AG04450 (cell line): Measurements from ENCODE around the gene JAM3. TPM values are rescaled to one million over a fixed set of nuclear protein-coding genes. Genes with fewer than 3 reads are reported as not detected.
"Not testable (repeated sequence)": the region's sequence is repeated elsewhere in the genome, so short reads cannot be mapped to it uniquely, and the experiment has no call there.

ENCODE experiments used
- CTCF ChIA-PET: fragments of 300-600, 350-600 bp; formaldehyde crosslinking; extraction: SDS; loops from one replicate; lab custom pipeline; 2022; ENCODE audit warnings: antibody characterized with exemption, inconsistent platforms; lab: Charles Lee
- POLR2A ChIA-PET: fragments of 350-600 bp; formaldehyde crosslinking; extraction: SDS; loops from one replicate; lab custom pipeline; 2021; ENCODE audit warnings: antibody characterized with exemption, inconsistent platforms; lab: Yijun Ruan, JAX
- DNase-seq: peaks from one replicate; pipeline ENCODE4 v3.0.0-alpha.2; 2011; ENCODE audit warnings: low read depth, low spot score
- H3K27ac ChIP-seq: one replicate; pipeline ENCODE4 v1.5.1; 2012; ENCODE audit warnings: low read depth, low read length, control low read depth
- H3K27me3 ChIP-seq: one replicate; pipeline ENCODE4 v1.6.0; 2012; ENCODE audit warnings: low read length; ENCODE audit not compliant: control insufficient read depth, insufficient read depth
- H3K4me3 ChIP-seq: 2 replicates; pipeline ENCODE4 v1.5.1; 2011; ENCODE audit warnings: mild to moderate bottlenecking, low read depth, low read length, control low read depth
- H3K9me3 ChIP-seq: 2 replicates; pipeline ENCODE4 v1.5.1; 2012; ENCODE audit warnings: low read length; ENCODE audit not compliant: control insufficient read depth, insufficient read depth
- polyA plus RNA-seq: library from polyadenylated mRNA; depleted of rRNA; stranded (reverse); fragments of >200 nt; gene quantifications from 2 replicates; pipeline ENCODE4 v1.2.3, GENCODE V29; 2011
- TF ChIP-seq, protein P1 (sequence below): IDR thresholded peaks from 2 replicates; pipeline ENCODE4 v1.5.1; 2011; ENCODE audit warnings: low read depth, low read length, control low read depth, inconsistent platforms

JAM3 gene
- polyA plus RNA-seq, 1 experiment = 79.6 TPM

DNA sequence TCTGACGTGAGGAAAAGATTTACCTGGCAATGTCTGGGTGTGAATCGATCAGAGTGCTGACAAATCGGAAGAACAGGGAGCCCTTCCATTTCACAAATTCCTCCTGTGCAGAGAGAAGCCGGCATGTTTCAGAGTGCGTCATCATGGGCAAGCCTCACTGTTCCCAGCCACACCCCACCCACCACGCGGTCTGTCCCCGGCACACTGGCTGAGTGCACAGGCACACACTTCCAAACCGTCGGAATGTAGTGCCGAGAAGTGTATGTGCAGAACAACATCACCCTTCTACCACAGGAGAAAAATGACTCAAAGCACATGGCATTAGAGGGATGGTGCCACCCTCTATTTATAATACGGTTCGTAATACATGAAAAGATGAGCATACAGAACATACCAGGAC is 107.4 kb downstream of the JAM3 start:
- no peak for DNase-seq
- Histone ChIP-seq H3K27ac (no peak overlapping the region), H3K9me3 (no peaks in the 10 kb centered on the region), H3K4me3 (no peak overlapping the region), H3K27me3 (no peaks in the 10 kb centered on the region)
- ChIA-PET POLR2A (no interaction called here), CTCF (no interaction called here)
- TF ChIP-seq, protein P1, sequence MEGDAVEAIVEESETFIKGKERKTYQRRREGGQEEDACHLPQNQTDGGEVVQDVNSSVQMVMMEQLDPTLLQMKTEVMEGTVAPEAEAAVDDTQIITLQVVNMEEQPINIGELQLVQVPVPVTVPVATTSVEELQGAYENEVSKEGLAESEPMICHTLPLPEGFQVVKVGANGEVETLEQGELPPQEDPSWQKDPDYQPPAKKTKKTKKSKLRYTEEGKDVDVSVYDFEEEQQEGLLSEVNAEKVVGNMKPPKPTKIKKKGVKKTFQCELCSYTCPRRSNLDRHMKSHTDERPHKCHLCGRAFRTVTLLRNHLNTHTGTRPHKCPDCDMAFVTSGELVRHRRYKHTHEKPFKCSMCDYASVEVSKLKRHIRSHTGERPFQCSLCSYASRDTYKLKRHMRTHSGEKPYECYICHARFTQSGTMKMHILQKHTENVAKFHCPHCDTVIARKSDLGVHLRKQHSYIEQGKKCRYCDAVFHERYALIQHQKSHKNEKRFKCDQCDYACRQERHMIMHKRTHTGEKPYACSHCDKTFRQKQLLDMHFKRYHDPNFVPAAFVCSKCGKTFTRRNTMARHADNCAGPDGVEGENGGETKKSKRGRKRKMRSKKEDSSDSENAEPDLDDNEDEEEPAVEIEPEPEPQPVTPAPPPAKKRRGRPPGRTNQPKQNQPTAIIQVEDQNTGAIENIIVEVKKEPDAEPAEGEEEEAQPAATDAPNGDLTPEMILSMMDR = no peak

DNA sequence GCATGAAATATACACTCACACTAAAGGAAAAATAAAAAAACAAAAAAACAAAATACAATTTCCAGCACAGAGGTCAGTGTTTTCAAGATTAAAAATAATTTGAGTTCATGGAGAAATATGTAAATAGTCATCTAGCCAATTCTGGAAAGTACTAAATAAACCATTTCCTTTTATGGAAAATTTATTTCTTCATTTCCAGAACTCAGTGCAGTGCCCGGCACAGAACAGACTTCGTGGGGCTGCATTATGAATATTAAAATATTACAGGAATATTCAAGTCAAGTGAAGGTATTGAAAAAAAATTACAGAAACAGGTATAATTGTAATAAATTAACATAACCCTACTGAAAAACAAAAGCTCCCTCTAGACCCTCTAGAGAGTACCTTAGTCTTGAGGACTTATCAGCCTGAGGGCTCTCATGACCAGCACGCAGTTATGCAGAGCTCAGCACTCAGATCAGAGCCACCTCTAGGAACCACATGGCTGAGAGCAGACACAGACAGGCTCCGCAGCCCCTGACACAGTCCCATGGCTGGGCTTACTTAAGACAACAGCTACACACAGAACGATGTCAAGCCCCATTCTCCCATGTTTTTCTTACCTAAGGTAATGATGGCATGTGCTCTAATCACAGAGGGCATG is 109.3 kb downstream of the JAM3 start:
- Histone ChIP-seq H3K9me3 (no peaks in the 10 kb centered on the region), H3K4me3 (no peak overlapping the region), H3K27me3 (no peaks in the 10 kb centered on the region), H3K27ac (no peak overlapping the region)
- DNase-seq = no peak
- POLR2A ChIA-PET = no interaction called here
- TF ChIP-seq, protein P1 = no peak
- CTCF ChIA-PET = no interaction called here

DNA sequence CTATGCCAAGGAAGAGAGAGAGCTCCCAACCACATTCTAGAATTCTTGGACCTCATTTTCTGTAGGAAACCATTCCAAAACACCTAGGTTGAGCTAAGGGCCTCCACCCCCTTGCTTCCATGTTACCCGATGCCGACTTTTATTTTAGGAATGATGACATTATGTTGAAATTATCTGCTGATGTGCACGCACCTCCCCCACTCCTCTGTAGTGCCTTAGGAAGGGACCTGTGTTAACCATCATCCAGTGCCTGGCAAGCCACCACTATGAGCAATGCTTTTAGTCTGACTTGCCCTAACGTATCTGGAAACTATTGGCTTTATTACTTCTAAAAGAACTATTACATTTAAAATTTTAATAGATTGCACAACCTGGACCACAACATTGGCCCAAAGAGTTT is 112.8 kb downstream of the JAM3 start:
- Histone ChIP-seq H3K27me3 (no peaks in the 10 kb centered on the region), H3K4me3 (no peak overlapping the region), H3K27ac (no peak overlapping the region), H3K9me3 (no peaks in the 10 kb centered on the region)
- TF ChIP-seq, protein P1 = no peak
- POLR2A ChIA-PET = no interaction called here
- DNase-seq = no peak
- CTCF ChIA-PET = no interaction called here

DNA sequence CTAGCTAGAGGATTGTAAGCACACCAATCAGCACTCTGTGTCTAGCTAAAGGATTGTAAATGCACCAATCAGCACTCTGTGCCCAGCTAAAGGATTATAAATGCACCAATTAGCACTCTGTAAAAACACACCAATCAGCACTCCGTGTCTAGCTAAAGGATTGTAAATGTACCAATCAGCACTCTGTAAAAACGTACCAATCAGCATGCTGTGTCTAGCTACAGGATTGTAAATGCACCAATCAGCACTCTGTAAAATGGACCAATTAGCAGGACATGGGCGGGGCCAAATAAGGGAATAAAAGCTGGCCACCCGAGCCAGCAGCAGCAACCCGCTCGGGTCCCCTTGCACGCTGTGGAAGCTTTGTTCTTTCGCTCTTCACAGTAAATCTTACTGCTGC is 119.2 kb downstream of the JAM3 start:
- H3K4me3 ChIP-seq, DNase-seq, H3K27ac ChIP-seq, CTCF ChIA-PET, POLR2A ChIA-PET, H3K9me3 ChIP-seq, H3K27me3 ChIP-seq: not testable (repeated sequence)

DNA sequence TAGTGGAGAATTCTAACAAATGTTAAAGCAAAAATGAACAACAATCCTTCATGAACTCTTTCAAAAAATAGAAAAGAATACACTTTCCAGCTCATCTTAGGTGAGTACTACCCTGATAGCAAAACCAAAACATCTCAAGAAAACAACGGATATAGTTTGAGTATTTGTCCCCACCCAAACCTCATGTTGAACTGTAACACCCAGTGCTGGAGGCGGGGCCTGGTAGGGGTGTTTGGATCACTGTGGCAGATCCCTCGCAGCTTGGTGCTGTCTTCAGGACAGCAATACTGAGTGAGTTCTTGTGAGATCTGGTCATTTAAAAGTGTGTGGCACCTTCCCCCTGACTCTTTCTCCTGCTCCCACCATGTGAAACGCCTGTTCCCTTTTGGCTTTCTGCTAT is 127.9 kb downstream of the JAM3 start:
- TF ChIP-seq, protein P1 = no peak
- Histone ChIP-seq H3K27ac (no peak overlapping the region), H3K27me3 (no peaks in the 10 kb centered on the region), H3K4me3 (no peak overlapping the region), H3K9me3 (no peaks in the 10 kb centered on the region)
- POLR2A ChIA-PET = no interaction called here
- CTCF ChIA-PET = interaction anchor here (2.8 kb wide), 1 partner anchor 11 kb away, joined by 21 read pairs; no protein-coding TSS in a partner anchor
- DNase-seq = no peak
